GM19468 (cell line): Measurements from ENCODE around the gene STX1B.

Experiments used
- ATAC-seq: cut with Tn5 transposase; IDR thresholded peaks from one replicate; pipeline ENCODE4 v1.9.1; 2021; ENCODE audit warnings: mild to moderate bottlenecking, moderate library complexity, moderate number of reproducible peaks; ENCODE audit not compliant: unreplicated experiment; ENCODE audit errors: extremely low read depth

The STX1B gene

DNA sequence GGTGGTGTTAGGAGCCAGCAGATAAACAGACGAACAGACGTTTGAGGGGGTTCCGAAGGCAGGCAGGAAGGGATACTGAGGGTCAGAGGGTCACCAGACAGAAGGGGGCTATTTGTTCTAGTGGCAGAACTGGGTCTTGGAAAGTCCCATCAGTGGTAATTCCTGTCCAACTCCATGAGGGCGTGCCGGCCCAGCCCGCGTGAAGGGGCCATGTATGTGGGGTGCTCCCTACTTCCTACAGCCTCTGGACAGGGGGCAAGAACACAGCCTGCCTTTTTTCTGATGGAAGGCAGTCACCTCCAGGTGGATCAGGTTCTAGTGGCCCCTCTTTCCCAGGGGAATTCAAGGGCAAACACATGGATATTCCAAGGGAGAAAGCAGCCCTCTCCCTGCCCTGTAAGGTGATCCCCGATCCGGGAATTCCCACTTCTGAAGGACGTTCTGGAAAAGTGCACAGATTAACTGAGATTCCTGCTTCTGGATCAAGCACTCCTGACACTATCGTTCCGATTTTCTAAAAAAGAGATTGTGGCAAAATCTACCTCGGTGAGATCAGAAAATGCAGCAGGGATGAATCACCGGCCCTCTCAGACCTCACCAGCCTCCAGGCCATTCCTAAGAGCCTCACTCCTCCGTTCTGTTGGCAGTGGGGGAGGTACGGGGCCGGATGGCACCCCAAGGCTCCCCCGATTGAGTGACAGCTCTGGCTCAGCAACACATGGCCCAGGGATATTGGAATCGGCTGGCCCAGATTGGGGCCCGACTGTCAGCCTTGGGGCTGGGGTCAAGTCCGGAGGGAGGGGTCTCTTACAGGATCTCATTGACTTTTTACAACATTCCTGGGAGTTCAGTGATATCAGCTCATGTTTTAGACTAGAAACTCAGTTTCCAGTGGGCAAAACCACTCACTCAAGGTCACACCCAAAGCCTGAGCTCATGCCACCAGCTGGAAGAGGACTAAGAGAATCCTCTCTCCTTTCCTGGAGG lies 12.4 kb downstream of the STX1B start:
- ATAC-seq: no peak

DNA sequence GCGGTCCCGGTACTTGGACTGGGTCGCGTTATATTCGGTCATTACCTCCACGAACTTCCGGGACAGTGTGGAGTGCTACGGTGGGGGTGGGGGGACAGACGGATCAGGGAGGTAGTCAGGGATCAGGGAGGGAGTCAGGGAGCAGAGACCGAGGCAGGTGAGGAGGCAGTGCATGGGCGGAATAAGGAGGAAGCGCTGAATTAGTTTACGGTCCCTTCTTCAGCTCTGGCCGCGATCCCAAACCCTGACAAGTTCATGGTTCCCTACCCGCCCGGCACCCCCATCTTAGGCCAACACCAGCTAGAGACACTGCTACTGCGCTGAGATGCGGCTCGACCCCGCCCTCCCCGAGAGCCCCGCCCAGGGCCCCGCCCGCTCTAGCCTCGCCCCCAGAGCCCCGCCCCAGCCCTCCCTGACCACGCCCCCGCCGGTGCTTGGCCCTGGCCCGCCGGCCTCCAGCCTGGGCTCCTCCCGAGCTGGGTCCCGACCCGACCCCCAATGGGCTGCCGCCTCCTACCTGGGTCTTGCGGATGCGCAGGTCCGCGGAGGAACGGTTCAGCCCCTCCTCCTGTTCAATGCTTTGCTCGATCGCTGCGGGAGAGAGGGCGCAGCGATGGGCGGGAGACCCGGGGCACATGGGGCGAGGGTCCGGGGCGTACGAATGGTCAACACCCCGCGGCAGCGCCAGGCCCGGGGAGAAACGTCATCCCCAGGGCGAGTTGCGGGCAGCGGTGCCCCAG lies 13.3 kb downstream of the STX1B start:
- no peak for ATAC-seq

DNA sequence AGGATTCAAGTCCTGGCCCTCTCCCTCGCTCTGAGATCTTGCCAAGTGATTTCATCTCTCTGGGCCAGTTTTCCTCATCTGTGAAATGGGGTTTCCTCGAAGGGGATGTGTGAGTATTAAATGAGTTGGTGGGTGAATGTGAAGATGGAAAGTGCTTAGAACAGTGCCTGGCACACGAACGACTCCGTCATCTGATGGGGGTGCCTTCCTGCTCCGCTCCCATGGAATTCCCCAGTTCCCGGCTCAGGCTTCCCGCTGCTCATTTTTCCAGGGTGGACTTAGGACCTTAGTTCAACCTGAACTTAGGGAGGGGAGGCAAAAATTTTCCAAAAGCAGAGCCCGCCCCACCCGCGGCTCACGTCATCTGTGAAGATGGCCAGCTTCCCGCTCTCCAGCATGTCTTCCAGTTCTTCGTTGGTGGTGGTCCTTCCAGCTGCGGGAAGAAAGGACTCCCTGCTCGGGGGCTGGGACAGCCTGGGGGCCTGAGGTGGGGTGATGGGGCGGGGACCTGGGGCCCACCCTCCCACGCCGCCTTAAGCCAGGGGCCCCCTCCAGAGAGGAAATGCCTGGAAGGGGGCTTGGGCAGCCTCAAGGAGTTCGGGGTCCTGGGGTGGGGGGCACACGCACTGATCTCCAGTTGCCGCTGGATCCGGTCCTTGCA lies 14.0 kb downstream of the STX1B start:
- no peak for ATAC-seq

- ATAC-seq: no peak
These were observed 14.5 kb downstream of the STX1B start for GRCh38 chr16:30995927-30996323.

DNA sequence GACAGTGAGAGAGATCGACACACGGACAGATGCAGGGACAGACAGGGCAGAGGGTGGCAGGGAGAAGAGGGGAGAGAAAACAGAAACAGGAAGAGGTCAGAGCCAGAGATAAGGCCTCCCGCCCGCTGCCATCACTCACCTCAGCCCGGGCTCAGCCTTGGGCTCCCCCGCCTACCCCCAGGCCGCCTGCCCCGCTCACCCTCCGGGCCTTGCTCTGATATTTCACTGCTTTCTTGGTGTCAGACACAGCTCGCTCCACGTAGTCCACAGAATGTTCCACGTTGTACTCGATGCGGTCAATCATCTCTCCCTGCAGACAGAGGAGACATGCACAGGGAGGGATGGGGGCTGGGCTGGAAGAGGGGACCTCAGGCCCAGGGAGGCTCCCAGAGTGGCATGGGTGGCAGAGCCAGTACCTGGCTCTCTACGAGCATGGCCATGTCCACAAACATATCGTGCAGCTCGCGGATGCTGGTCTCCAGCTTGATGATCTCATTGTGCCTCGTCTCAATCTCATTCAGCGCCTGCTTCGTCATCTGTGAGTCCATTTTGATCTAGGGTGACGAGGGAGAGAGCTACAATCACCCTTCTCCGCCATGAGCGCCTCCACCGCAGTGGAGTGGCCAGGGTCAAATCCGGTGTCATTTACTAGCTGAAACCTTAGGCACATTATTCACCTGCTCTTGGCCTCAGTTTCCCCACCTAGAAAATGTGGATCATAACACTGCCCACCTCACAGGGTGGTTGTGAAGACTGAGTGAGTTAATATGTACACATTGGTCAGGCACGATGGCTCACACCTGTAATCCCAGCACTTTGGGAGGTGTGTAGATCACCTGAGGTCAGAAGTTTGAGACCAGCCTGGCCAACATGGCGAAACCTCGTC lies 17.3 kb downstream of the STX1B start:
- ATAC-seq: no peak

GRCh38 chr16:30992276-30992780 lies 18.1 kb downstream of the STX1B start:
- no peak for ATAC-seq

- ATAC-seq: no peak
These were observed 19.4 kb downstream of the STX1B start for GRCh38 chr16:30991052-30991451.

DNA sequence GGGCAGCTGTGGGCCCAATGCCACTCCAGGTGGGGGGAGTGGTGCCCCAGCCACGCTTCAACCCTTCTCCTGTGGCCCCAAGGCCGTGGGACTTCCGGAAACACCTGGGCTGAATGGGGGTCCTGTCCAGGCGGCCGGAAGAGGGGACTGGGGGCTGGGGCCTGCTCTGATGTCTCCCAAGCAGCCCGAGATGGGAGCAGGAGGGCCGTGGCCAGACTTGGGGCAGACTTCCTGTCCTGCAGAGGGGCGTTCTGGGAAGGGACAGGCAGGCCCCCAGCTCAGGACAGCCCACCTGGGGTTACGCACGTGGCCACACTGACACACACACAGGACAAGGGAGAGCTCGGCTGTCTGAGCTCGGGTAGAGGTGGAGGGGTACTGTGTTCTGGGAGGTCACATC lies 20.3 kb downstream of the STX1B start:
- ATAC-seq: no peak

- no peak for ATAC-seq
These were observed 20.9 kb downstream of the STX1B start for GRCh38 chr16:30989469-30990047.

- ATAC-seq: no peak
These were observed 22.8 kb downstream of the STX1B start for GRCh38 chr16:30987581-30988190.

GRCh38 chr16:30986129-30986991 lies 24.1 kb downstream of the STX1B start:
- no peak for ATAC-seq

GRCh38 chr16:30985401-30986128 lies 24.9 kb downstream of the STX1B start:
- ATAC-seq: no peak

DNA sequence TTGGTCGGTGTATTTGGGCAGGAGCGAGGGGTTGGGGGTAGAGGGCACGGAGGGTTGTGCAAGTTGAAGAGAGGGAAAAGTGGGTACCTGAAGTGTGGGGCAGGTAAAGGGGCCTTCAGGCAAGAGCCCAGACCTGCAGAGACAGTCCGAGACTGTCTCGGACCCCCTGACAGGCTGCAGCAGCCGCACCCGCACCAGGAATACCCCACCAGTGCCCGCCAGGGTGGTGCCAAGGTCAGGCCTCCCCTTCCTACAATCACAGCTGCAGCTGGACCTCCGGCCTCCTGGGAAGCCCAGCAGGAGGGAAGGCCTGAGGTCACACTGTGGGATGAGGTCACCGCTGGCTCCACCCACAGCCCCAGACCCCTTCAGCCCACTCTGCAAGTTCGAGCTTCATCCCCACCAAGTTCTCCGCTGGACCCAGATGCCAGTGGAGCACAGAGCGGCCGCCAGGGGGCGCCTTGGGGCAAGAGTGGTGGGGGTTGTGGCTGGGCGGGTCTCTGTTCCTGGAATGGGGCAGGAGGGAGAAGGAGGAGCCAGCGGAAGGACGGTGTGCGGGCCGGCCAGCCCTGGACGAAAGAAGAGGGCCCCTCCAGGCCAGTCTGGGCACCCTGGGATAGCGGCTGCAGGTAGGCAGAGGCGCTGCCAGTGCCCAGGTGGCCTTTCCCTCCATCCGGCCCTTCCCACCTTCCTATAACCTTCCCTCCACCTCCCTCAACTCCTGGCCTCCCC lies 25.6 kb downstream of the STX1B start, which contains the start of gene HSD3B7:
TSS of gene HSD3B7 (plus strand) at position 539 of the 732 bp plus-strand sequence. CDS start 452 bp downstream, outside the sequence.
- no peak for ATAC-seq

- ATAC-seq: no peak
These were observed 26.4 kb downstream of the STX1B start for GRCh38 chr16:30983898-30984610.

GRCh38 chr16:30983289-30983889 lies 27.0 kb downstream of the STX1B start:
- no peak for ATAC-seq
